Activated T-helper 1 cell treated with Interleukin-2 at 50 U/mL for 16 hours (primary cell): Measurements from ENCODE around the gene XXYLT1.

Experiments
- DNase-seq: peaks from one replicate; pipeline ENCODE4 v3.0.0-alpha.2; 2020; ENCODE audit warnings: low read depth

Gene XXYLT1

DNA sequence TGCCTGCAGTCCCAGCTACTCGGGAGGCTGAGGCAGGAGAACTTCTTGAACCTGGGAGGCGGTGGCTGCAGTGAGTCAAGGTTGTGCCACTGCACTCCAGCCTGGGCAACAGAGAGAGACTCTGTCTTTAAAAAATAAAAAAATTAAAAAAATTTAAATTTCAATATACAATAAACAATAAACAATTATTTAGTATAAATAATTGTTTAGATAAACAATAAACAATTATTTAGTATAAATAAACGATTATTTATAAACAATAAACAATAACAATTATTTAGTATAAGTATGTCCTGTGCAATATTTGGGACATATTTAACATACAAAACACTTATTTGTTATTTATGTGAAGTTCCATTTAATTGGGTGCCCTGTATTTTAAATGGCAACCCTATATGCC, 119.6 kb downstream of the XXYLT1 start:
- no peak for DNase-seq

DNA sequence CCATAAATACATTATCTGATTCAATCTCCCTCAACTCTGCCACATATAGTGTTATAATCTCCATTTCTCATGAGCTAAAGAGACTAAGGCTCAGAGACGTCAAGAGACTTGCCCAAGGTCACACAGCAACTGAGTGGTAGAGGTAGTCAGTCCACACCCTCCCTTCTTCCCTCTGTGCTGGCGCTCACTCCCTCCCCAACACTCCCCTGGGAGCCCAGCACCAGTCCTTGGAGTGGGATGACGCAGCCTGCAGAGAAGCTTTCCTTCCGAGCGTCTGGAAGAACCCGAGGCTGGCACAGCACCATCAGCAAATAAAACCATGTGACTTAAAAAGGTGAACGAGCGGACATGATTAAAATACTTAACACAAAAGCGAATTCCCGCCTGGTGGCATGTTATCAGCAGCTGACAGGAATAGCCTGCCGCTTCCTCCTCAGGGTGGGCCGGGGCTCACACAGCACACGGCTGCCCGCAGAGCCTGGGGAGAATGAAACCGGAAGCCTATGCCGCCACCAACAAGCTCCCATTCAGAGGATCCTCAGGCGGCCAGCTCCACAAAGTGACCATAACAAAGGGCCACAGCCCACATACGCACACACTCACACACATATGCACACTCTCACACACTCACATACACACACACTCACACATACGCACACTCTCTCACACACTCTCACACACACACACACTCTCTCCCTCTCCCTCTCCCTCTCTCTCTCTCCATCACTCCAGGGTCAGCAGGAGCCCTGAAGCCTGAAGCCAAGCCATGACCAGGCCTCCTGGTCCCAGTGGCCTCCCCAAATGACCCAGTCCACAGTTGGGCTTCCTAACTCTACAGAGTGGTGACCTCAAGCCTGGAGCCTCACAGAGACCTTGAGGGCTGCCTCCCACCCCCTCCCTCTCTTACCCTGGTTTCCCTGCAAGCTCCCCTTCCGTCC, 120.5 kb downstream of the XXYLT1 start:
- DNase-seq = no peak

DNA sequence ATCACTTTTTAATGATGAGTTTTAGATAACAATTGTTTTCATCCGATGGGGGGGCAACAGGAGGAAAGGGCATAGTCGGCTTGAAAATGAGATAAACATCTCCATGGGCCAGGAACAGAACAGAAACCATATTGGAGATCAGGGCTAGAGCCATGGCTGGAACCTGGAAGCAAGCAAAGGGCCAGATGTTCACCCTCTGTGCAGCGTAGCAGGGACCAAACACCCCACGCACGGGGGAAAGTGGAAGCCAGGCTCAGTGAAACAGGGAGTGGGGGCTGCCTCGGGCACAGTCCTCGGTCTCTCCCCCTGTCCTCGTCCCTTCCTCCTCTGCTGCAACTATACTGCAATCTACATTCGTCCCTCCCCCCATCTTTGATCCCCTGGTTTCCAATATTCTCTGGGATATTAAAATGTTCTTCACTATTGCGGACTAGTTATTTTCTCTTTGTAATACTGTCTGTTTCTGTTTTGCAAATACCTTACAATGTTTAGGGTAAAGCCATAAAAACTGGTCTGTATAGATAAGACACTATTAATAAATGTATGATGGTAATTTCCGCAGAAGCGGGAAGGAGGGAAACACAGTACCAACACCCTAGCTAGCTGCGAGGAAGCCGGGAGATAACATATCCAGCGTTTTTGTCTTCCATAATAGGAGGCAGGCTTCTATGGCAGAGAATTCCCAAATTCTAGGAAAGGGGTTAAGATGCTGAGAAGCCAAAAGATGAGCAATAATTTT, 121.5 kb downstream of the XXYLT1 start:
- no peak for DNase-seq

DNA sequence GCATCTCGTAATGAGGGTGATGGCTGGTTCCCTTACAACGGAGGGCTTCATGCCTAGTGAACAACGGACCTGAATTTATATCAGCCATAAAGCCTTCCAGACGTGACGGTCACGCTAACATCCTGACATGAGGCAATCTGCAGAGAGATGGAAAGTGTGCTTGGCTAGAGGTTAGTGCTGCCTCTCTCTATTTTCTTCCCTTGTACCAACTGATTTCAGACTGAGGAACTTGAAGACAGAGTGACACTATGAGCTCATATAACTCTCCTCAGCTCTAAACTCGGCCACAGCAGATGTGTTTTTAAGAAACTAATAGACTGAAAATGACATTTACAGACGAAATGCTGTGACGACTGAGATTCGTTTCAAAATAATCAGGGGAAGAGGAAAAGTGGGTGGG, 122.4 kb downstream of the XXYLT1 start:
- no peak for DNase-seq

DNA sequence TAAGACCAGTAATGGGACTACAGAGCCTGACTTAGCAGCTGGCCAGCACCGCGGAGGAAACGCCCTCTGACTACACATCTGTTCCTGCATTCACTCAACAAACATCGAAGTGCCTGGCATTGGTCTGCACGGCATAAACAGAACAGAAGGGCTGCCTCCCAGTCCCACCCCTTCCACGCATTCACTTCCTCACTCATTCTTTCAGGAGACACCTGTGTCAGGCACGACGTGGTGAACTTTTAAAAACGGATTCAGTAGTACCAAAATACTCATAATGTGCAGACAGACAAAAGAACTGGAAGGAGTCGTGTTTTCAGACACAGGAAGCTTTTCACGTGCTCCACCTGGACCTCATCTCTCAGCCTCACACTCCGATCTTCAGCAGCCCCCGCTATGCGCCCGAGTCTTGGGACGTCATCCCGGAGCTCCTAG, 123.3 kb downstream of the XXYLT1 start:
- no peak for DNase-seq

DNA sequence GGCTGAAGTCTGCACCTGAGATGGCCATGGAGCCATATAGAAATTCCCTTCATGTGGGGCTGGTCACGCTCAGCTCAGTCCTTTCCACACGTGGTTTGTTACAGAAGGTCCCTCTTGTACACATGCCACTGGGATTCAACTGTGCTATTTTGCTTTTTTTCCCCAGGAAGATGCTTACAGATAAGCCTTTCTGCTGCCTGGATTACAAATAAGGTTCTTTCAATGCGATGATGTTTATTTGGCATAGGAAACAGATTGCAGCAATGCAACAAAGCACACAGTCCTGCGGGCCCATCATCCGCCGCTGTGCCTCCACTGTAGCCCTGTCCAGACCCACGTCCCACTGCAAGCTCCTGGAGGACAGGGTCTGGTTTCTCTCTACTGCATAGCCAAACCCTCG, 124.8 kb downstream of the XXYLT1 start:
- DNase-seq = no peak

DNA sequence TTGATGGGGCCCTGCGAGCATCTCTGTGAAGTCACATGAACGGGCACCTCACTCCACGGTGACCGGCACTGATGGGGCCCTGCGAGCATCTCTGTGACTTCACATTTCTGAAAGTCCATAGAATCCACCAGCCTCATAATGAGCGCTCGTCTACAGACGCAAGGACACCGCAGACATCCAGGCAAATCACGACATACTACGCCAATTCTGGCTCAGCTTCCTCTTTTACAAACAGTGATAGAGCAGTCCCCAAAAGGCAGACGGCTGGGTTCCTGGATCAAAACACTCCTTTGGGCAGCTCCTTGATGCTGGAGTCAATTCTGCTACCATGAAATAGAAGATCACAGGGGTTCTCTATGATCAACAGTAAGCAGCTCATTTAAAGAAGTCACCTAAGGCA, 125.4 kb downstream of the XXYLT1 start:
- DNase-seq = no peak

DNA sequence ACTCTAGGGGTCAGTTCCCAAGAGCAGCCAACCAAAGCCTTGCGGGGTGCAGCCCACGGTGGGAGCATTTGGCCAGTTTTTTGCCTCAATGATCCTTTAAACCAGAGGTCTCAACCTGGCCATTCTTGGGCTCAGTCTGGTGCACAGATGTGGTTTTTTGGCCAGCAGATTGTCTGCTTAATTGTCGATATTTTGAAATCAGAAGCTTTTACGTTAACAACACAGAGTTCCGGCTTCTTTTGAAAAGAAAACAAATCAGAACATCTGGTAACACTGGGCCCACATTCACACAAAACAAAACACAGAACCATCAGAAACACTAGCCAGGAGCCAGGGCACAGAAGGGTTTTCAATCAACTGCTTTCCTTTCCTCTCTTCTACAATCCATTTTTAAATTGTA, 127.7 kb downstream of the XXYLT1 start:
- DNase-seq = no peak

DNA sequence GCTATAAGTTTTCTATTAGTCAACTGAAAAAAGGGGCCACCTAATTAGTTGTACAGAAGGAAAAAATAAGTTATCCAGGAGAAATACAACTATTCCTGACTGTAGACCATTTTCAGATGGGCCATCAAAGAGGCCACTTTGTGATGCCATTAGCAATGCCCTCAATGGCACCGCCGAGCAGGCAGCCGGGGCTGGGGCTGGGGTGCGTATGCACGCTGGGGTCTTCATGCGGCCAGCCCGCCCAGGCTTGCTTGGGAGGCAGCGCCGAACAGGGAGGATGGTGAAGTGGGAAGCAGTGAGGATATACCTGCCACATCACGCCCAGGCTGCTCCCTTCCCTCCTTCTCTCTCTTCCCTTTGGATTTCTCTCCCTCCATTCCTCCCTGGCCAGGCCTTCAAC, 128.4 kb downstream of the XXYLT1 start:
- no peak for DNase-seq

DNA sequence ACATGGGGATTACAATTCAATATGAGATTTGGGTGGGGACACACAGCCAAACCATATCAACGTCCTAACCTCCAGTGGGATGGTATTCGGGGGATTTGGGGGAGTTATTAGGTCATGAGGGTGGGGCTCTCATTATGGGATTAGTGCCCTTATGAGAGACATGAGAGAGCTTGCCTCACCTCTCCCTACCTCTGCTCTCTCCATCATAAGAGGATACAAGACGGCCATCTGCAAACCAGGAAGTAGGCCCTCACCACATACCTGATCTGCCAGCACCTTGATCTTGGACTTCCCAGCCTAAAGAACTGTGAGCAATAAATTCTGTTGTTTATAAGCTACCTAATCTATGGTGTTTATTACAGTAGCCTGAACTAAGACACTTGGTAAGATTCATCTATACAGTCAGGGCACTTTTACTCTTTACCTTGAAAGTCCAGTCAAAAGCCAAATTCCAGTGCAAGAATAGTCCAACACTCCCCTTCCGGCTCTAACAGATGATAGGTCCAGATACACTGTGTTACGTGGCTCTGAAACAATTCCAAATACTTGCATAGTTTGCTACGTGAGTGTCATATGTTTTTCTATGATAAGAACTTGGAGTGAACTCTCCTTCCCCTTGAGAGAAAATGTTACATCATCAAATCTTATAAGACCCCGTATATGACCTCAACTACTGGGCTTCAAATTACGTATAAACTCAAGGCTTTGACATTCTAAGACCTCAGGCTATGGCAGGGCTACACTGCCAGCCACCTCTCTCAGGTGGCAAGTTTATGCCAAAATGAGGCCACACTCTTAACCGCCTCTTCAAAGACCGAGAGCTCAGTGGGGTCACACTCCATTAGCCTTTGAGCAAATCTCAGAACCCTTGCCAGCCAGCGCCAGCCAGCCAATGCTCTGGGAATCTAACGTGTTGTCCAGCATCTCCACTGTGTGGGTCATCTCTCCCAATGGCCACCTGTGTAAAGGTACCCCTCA, 129.9 kb downstream of the XXYLT1 start:
- no peak for DNase-seq

DNA sequence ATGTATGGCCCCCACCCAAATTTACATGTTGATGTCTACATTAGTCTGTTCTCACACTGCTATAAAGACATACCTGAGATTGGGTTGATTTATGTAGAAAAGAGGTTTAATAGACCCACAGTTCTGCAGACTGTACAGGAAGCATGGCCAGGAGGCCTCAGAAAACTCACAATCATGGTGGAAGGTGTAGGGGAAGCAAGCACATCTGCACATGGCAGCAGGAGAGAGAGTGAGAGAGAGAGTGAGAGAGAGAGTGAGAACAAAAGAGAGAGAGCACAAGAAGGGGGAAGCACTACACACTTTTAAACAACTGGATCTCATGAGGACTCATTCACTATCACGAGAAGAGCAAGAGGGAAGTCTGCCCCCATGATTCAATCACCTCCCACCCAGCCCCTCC, 130.5 kb downstream of the XXYLT1 start:
- DNase-seq = no peak

DNA sequence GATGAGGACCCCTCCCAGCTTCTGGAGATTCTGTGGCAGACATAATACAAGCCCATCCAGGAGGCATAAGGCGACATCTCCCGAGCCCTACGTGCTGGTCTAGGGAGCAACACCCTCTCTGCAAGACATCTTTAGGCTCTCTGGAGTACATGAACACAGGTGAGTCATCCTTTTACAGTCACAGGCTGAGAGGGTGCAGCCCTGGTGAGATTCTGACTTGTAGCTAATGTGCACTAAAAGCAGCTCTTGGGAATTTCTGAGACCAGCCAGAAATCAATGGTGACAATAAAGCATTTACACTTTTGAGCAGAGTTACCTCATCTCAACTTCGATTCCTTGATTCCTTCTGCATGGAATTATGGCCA, 131.1 kb downstream of the XXYLT1 start:
- no peak for DNase-seq

DNA sequence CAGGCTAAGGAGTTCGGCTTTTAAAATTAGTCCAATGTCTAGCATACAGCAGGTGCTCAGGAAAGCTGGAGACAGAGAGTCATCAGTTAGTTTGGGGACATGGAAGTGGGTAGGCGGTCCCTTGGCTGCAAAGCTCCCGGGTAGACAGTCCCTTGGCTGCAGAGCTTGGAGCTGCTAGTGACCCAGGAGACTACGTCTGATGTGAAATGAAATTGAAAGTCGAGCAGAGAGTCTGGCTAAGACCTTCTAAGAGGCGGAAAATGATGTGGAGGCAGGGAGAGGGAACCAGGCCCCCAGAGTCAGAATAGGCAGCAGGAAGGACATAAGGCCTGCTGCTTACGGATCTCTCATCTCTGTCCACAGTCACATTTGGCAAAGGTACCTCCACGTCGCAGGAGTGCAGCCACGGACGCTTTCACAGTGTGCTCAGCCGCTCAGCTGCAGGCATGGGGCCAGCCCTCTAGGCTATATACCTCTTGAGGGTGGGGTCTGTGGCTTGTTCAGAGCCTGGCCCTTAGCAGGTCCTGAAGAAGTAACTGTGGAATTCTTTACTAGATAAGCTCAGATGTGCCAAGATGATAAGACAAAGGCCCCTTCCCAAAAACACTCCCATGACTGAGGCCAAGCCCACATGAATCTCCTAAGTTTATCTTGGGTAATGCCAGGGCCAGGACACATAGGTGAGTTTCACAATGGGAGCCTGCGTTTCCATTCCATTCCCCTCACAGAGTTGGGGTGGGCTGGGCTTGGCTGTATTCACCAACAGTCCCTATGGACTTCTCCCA, 131.7 kb downstream of the XXYLT1 start:
- DNase-seq = no peak

DNA sequence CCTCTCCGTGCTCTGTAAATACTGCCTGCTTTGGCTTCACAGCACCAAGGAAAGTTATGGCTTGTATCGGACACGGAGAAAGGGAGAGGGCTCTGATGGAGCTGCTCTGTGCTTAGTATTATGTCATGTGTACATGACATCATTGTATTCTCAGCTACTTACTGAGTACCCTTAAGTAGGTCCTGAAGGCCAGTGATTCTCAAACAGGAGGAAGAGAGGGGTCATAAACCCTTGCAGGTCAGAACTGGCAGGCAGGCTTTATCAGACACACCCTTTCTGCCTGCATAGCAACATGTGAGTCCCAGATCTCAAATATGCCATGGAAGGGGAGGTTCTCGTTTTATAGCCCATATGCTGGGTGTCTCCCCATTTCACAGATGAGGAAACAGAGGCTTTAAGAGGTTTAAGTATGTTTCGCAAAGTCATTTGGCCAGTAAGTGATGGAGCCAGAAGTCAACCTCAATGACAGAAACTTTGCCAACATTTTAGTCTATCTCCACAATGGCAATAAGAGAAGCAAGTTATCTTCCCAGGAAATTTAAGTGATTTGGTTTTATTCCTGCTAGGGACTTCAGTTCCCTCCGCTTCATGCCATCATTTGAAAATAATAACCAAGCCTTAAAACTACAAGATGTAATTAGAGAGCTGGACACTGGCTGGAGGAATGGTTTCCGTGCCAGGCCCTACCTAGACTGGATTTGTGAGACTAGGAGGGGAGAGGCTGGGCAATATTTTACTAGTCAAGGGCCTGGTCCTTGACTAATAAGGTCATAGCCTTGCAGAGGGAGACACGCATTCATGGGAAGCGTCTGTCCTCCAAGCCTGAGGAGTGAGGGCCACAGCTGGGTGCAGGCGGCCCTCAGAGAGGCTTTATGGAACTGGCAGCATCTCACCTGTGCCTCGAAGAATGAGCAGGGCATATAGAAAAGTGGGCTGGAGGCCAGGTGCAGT, 133.0 kb downstream of the XXYLT1 start:
- DNase-seq = no peak

DNA sequence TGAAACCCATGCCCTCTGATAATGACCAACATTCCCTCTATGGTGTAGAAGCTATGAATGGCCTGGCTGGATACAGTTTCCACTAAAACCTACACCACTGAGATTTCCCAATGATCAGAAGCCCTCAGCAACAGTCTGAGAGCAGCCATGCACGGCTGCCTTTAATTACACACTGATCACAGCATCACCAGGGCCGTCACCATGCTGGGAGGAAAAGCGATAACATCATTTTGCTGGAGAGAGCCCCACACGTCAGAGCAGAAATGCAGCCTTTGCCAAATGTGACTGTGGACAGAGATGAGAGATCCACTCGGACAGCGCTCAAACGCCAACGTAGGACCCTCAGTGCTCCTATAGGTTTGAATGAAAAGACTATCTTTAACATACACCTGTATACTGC, 135.0 kb downstream of the XXYLT1 start:
- no peak for DNase-seq

DNA sequence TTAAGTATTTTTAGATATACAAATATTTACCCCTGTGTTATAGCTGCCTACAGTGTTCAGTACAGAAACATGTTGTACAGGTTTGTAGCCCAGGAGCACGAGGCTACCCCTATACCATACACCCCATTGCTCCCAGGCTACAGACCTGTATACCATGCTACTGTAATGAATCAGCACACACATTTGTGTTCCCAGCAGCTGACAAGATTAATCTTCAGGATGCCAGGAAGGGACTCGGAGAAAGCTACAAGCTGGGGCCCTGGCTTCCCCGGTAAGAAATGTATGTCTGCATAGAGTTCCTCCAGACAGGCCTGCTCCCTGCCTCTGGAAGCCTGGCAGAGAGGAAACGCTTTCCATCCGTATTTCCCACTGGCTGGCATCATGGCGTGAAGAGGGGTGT, 136.5 kb downstream of the XXYLT1 start:
- no peak for DNase-seq

DNA sequence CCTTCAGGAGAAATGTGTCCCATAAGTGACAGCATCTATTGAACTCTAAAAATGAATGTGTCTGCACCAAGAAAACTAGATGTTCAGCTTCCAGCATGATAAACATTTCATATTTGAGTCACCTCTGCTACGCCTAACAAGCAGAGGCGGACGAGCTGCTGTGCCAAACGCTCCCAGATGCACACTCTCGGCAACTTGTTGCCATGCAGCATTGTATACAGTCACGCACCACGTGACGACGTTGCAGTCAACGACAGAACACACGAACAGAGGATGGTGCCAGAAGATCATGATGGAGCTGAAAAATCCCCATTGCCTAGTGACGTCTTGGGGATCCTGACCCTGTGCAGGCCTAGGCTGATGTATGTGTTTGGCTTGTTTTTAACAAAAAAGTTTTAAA, 137.5 kb downstream of the XXYLT1 start:
- peak; percentile 17 for DNase-seq

DNA sequence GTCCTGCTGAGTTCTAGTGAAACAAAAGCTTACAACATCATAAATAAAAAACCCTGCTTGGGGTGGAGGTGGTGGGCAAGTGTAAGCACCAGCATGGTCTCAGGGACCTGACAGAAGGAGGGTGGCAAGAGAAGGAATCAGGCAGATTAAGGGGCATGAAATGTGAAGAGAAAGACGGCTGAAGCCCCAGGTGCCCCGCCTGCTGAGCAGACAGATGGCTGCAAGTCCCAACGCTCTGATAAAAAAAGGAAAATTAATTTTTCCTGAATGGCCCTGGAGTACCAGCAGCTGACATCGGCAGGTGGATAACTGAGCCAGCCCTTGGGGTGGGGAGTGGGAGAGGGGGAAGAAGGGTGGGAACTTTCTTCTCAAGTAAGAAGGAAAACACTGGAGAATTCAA, 137.9 kb downstream of the XXYLT1 start:
- DNase-seq = no peak

DNA sequence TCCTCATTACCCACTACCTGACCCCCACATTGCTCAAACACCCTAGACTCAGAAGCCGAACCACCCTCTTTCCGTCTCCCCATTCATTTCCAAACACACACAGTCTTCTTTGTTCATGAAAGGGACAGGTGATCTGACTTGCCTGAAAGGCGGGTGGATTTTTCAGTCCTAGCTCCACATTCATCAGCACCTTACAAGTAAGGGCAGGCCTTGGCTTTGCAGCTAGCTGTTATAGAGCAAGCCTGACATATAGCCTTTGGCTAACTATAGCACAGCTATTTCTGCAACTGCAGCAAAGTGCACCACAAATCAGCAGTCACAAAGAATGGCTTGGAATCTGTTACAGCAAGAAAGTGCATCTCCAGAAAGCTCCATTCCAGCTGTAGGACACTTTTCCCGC, 139.8 kb downstream of the XXYLT1 start:
- DNase-seq = no peak
